ENCODE data around the gene REEP2. TPM values are rescaled to one million over a fixed set of nuclear protein-coding genes. Genes with fewer than 3 reads are reported as not detected.

Gene REEP2
- total RNA-seq, 1 experiment from 2014 or later, result 49.0 TPM

DNA sequence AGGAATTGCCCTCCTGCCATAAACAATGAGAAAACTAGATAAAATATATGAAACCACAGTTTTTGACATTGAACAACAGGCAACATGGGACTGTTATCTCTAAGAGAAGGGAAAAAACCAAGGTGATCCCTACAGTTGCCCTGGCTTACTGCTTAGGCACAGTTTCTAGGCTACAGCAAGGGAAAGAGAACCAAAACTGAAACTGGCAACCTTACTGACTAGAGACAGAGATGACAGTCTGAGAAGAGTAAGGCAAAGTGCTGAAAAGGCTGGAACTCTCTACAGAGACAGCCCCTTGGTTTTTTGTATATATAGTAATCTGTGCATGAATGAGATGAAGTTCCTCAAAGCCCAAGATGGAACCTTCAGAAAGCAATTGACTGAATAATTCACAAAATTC, 36.2 kb upstream of the REEP2 start:
- Histone ChIP-seq H3K4me2 (ENCODE audit: insufficient read depth, insufficient read length, low read length) (no peak overlapping the region), H2AFZ (ENCODE audit: low read length) (no peak overlapping the region), H4K20me1 (ENCODE audit: control insufficient read depth, insufficient read depth, insufficient read length) (no peaks in the 10 kb centered on the region), H2BK120ac (ENCODE audit: low read depth, low read length, poor library complexity, severe bottlenecking) (no peak overlapping the region), H3K23ac (ENCODE audit: insufficient read length, low read depth, low read length) (no peak overlapping the region), H2AK5ac (ENCODE audit: insufficient read length, low read length) (no peak overlapping the region), H2BK5ac (ENCODE audit: insufficient read length, low read length) (no peak overlapping the region), H3K18ac (ENCODE audit: insufficient read length, low read depth, low read length) (no peak overlapping the region), H2BK12ac (ENCODE audit: insufficient read length, low read depth, low read length) (no peak overlapping the region), H3K27me3 (ENCODE audit: insufficient read depth, low read length) (no peaks in the 10 kb centered on the region), H3K14ac (ENCODE audit: insufficient read depth, low read length) (no peak overlapping the region), H3K79me1 (ENCODE audit: insufficient read depth, low read depth, low read length, poor library complexity, severe bottlenecking) (no peaks in the 10 kb centered on the region), H2BK20ac (ENCODE audit: low read depth, low read length, poor library complexity, severe bottlenecking) (no peak overlapping the region), H3K4ac (ENCODE audit: low read depth, low read length) (no peak overlapping the region), H3K23me2 (ENCODE audit: insufficient read length, low read depth, low read length, poor library complexity, severe bottlenecking) (no peaks in the 10 kb centered on the region), H4K8ac (replicated peaks; ENCODE audit: insufficient read length, low read depth, low read length) (no peak overlapping the region), H3T11ph (ENCODE audit: low read length) (no peak overlapping the region), H3K9me3 (ENCODE audit: control insufficient read depth, low read depth, low read length) (no peaks in the 10 kb centered on the region), H4K91ac (ENCODE audit: insufficient read length, low read depth, low read length) (no peak overlapping the region), H3K9ac (ENCODE audit: extremely low read depth, insufficient read length, low read length) (no peak overlapping the region), H2BK15ac (ENCODE audit: low read depth, low read length) (no peak overlapping the region), H3K4me1 (ENCODE audit: insufficient read depth, low read length) (no peaks in the 10 kb centered on the region), H3K79me2 (ENCODE audit: insufficient read depth, low read length) (no peaks in the 10 kb centered on the region), H4K5ac (ENCODE audit: insufficient read length, low read depth, low read length) (no peak overlapping the region), H3K56ac (ENCODE audit: insufficient read length, low read depth, low read length) (no peak overlapping the region), H3K27ac (ENCODE audit: insufficient read length, low read depth, low read length) (no peak overlapping the region)
- Mint-ChIP-seq H3K4me3 (no peak overlapping the region), H3K36me3 (ENCODE audit: insufficient read depth in 1 of 3, low read depth in 3 of 3) (peaks cover 43 to 75% (median 74%) of the 10 kb centered on the region in 3 experiments), H3K27me3 (ENCODE audit: low read depth) (no peaks in the 10 kb centered on the region), H3K9me3 (no peaks in the 10 kb centered on the region; a peak in 1 of 5 replicates), H3K27ac (no peak overlapping the region), H3K4me1 (no peaks in the 10 kb centered on the region)
- no peak for DNase-seq
- TF ChIP-seq, protein P1, sequence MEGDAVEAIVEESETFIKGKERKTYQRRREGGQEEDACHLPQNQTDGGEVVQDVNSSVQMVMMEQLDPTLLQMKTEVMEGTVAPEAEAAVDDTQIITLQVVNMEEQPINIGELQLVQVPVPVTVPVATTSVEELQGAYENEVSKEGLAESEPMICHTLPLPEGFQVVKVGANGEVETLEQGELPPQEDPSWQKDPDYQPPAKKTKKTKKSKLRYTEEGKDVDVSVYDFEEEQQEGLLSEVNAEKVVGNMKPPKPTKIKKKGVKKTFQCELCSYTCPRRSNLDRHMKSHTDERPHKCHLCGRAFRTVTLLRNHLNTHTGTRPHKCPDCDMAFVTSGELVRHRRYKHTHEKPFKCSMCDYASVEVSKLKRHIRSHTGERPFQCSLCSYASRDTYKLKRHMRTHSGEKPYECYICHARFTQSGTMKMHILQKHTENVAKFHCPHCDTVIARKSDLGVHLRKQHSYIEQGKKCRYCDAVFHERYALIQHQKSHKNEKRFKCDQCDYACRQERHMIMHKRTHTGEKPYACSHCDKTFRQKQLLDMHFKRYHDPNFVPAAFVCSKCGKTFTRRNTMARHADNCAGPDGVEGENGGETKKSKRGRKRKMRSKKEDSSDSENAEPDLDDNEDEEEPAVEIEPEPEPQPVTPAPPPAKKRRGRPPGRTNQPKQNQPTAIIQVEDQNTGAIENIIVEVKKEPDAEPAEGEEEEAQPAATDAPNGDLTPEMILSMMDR (conservative IDR thresholded peaks at IDR 0.05), result no peak

All from H9 (cell line).